HepG2 (cell line): ENCODE results near the gene LYPD8. TPM values are rescaled to one million over a fixed set of nuclear protein-coding genes. Genes with fewer than 3 reads are reported as not detected.
A peak's percentile ranks its signal among the peaks of the same experiment; 100 is the strongest.

Experiments
- ATAC-seq: fragments of 200-7000 bp; cut with Tn5 transposase; 3 replicates; pipeline ENCODE4 v1.9.1; 2020; ENCODE audit warnings: mild to moderate bottlenecking, moderate library complexity
- BruUV-seq: library from RNA; stranded (reverse); fragments of 400-500 nt; replicated peaks from 2 replicates; lab custom pipeline; 2021; lab: Mats Ljungman, UMichigan
- CTCF ChIA-PET: fragments of 300-600 bp; formaldehyde crosslinking; extraction: SDS; loops from one replicate; lab custom pipeline; 2021; ENCODE audit warnings: low total read pairs, inconsistent platforms, low intra/inter-chr PET ratio; lab: Yijun Ruan, JAX
- POLR2A ChIA-PET: fragments of 350-600 bp; sonication (Branson Sonifier 250); formaldehyde crosslinking; loops from one replicate; lab custom pipeline; 2020; ENCODE audit warnings: antibody characterized with exemption, inconsistent platforms; lab: Yijun Ruan, JAX
- DNase-seq: peaks from one replicate; pipeline ENCODE4 v3.0.0-alpha.2; 2015; ENCODE audit warnings: low spot score
- FAIRE-seq: peaks from 3 replicates; lab custom pipeline; 2011; peaks lifted over from hg19 to GRCh38; lab: Jason Lieb, UNC
- H2AFZ ChIP-seq: one replicate; pipeline ENCODE4 v1.6.1; 2011; ENCODE audit warnings: low read length, inconsistent platforms
- H3K27ac ChIP-seq: fragments of 300-600 bp; 3 replicates; pipeline ENCODE4 v1.8.0; 2011; ENCODE audit warnings: mixed run types, mild to moderate bottlenecking, mixed read lengths, low read length, inconsistent platforms; ENCODE audit not compliant: insufficient read depth; ENCODE audit errors: extremely low read length
- H3K27me3 ChIP-seq, 2 experiments: fragments of 200-600 bp in 1 of 2; 2 replicates in 1 of 2; 3 replicates in 1 of 2; pipeline versions ENCODE4 v1.6.0 to v1.8.0; 2011; ENCODE audit warnings: low read length in 2 of 2, mild to moderate bottlenecking in 2 of 2, moderate library complexity in 2 of 2, inconsistent platforms in 1 of 2; ENCODE audit not compliant: insufficient read depth in 2 of 2, control insufficient read depth in 1 of 2
- H3K36me3 ChIP-seq, 2 experiments: fragments of 200-600 bp in 1 of 2; replicated peaks in 1 of 2; 2 replicates in 1 of 2; 3 replicates in 1 of 2; pipeline versions ENCODE4 v1.5.1 to v1.8.0; 2011; ENCODE audit warnings: low read length in 2 of 2, inconsistent platforms in 1 of 2; ENCODE audit not compliant: insufficient read depth in 2 of 2, control insufficient read depth in 1 of 2
- H3K4me1 ChIP-seq: 2 replicates; pipeline ENCODE4 v1.5.1; 2012; ENCODE audit warnings: low read length, inconsistent platforms; ENCODE audit not compliant: insufficient read depth
- H3K4me2 ChIP-seq: 2 replicates; pipeline ENCODE4 v1.6.0; 2011; ENCODE audit warnings: low read depth, low read length, inconsistent platforms
- H3K4me3 ChIP-seq, 3 experiments: fragments of 200-600 bp in 1 of 3; sonication (generic), shearing (Covaris generic) in 1 of 3; replicated peaks in 1 of 3; 2 replicates each; pipeline ENCODE4 v1.5.1; 2011 to 2016; ENCODE audit warnings: low read length in 3 of 3, inconsistent platforms in 2 of 3, low read depth in 2 of 3, mild to moderate bottlenecking in 2 of 3, control low read depth in 1 of 3, mixed read lengths in 1 of 3; ENCODE audit not compliant: insufficient read depth in 1 of 3
- H3K79me2 ChIP-seq: one replicate; pipeline ENCODE4 v1.6.1; 2011; ENCODE audit warnings: low read length, inconsistent platforms; ENCODE audit not compliant: insufficient read depth
- H3K9ac ChIP-seq: 2 replicates; pipeline ENCODE4 v1.6.0; 2011; ENCODE audit warnings: mild to moderate bottlenecking, low read depth, low read length, inconsistent platforms; ENCODE audit not compliant: insufficient read depth
- H3K9me3 ChIP-seq: 2 replicates; pipeline ENCODE4 v1.5.1; 2012; ENCODE audit warnings: mild to moderate bottlenecking, low read length
- H4K20me1 ChIP-seq: 2 replicates; pipeline ENCODE4 v1.6.0; 2011; ENCODE audit warnings: inconsistent platforms, mild to moderate bottlenecking, low read length, moderate library complexity; ENCODE audit not compliant: insufficient read depth
- CEBPG ChIP-seq: IDR thresholded peaks from 2 replicates; pipeline ENCODE4 v1.6.1; 2016
- CHCHD3 ChIP-seq: sonication (generic); formaldehyde crosslinking; IDR thresholded peaks from 2 replicates; pipeline ENCODE4 v1.8.0; 2022; ENCODE audit warnings: mild to moderate bottlenecking, missing genetic modification reagents, moderate library complexity
- CHD4 ChIP-seq: fragments of 200-600 bp; sonication (generic); IDR thresholded peaks from 2 replicates; pipeline ENCODE4 v1.7.0; 2017; ENCODE audit warnings: mild to moderate bottlenecking, low read length, borderline replicate concordance
- HNRNPL ChIP-seq: fragments of 200-400 bp; formaldehyde crosslinking; IDR thresholded peaks from 2 replicates; pipeline ENCODE4 v1.6.1; 2017; ENCODE audit warnings: mild to moderate bottlenecking, low read depth, low read length
- ZNF124 ChIP-seq: sonication (generic); formaldehyde crosslinking; IDR thresholded peaks from 2 replicates; pipeline ENCODE4 v1.4.0; 2020; ENCODE audit warnings: missing genetic modification reagents
- ZNF646 ChIP-seq: sonication (generic); formaldehyde crosslinking; IDR thresholded peaks from 2 replicates; pipeline ENCODE4 v1.9.0; 2021; ENCODE audit warnings: mild to moderate bottlenecking, missing genetic modification reagents
- WGBS: methylation state at CpG from one replicate; pipeline ENCODE4 v1.1.6; 2017; ENCODE audit warnings: low lambda C conversion rate; 5-methylcytosine and 5-hydroxymethylcytosine counted together
- in situ Hi-C: cut with HindIII; loops from 2 replicates; pipeline ENCODE4 v1.10.0; 2017; ENCODE audit warnings: low pct_unique_long_range_greater_than_20kb; ENCODE audit not compliant: extremely low pct_ligation_motif_present
- intact Hi-C: fragments of 100-400 bp; cut with micrococcal nuclease; formaldehyde crosslinking; loops from one replicate; pipeline ENCODE4 v1.10.0; 2022; ENCODE audit not compliant: unreplicated experiment
- polyA plus RNA-seq, 8 experiments: library from polyadenylated mRNA; depleted of rRNA in 3 of 8; stranded (reverse) in 7 of 8; unstranded in 1 of 8; fragments of >200 nt; fragmentation: Illumina TruSeq in 4 of 8; extraction: Trizol in 4 of 8; gene quantifications; 2 replicates each; pipeline versions ENCODE4 v1.2.1 to v1.2.3, GENCODE V29; 2011 to 2016; ENCODE audit warnings: low read depth in 4 of 8, missing spikeins in 1 of 8, mixed read lengths in 1 of 8; ENCODE audit not compliant: insufficient read depth in 1 of 8
- total RNA-seq, 5 experiments: library from RNA; depleted of rRNA; stranded (reverse); fragments of >200 nt; fragmentation: Illumina TruSeq; extraction: Trizol; gene quantifications; 2 replicates each; pipeline ENCODE4 v1.2.3, GENCODE V29; 2016; ENCODE audit warnings: low read depth in 1 of 5

The LYPD8 gene
- total and polyA plus RNA-seq, 2 of the 13 experiments (the other 11 are each of a cell fraction or from before 2014, with no cell fraction given), result not detected

GRCh38 chr1:248753029-248753594 lies 2.4 kb downstream of the LYPD8 start:
- Histone ChIP-seq H3K4me2 (no peak overlapping the region), H3K27me3 (no peaks in the 10 kb centered on the region; a peak in 1 of 5 replicates), H3K9ac (no peak overlapping the region), H3K4me1 (peaks cover 41% of the 10 kb centered on the region), H4K20me1 (no peaks in the 10 kb centered on the region), H3K79me2 (no peaks in the 10 kb centered on the region), H2AFZ (no peak overlapping the region), H3K36me3 (no peaks in the 10 kb centered on the region), H3K9me3 (no peaks in the 10 kb centered on the region), H3K27ac (no peak overlapping the region), H3K4me3 (no peak overlapping the region)
- TF ChIP-seq ZNF124 (no peak), CHD4 (peak; percentile 78), CHCHD3 (CRISPR knock-in tag) (0 out of 2 replicates have a peak, but pooled peaks have one; percentile 60), CEBPG (CRISPR knock-in tag) (no peak), ZNF646 (CRISPR knock-in tag) (peak; percentile 89), HNRNPL (peak; percentile 73; the same call in 1 of the 2 replicates)
- no peak for DNase-seq
- no TSS peak for BruUV-seq
- FAIRE-seq, result no peak
- intact Hi-C loops (loop anchor here (5.0 kb wide), 1 partner anchor 54 kb away; no protein-coding TSS in a partner anchor), in situ Hi-C loops (no loop called here)
- no peak for ATAC-seq
- ChIA-PET POLR2A (no interaction called here), CTCF (no interaction called here)
- 93% methylated on average over 1 of the region's 1 CpG for WGBS
